GM12878 (cell line): ENCODE data around the gene ANKRD30B. TPM values are rescaled to one million over a fixed set of nuclear protein-coding genes. Genes with fewer than 3 reads are reported as not detected.
"Not testable (repeated sequence)": the region's sequence is repeated elsewhere in the genome, so short reads cannot be mapped to it uniquely, and the experiment has no call there.

ENCODE experiments used
- ATAC-seq: fragments of 200-7000 bp; cut with Tn5 transposase; 3 replicates; pipeline ENCODE4 v1.9.1; 2020; ENCODE audit warnings: mild to moderate bottlenecking, moderate library complexity
- BruUV-seq: library from RNA; stranded (reverse); fragments of 400-500 nt; replicated peaks from 2 replicates; lab custom pipeline; 2021; lab: Mats Ljungman, UMichigan
- CTCF ChIA-PET: fragments of 300-600 bp; sonication (Branson Sonifier 250); formaldehyde crosslinking; extraction: SDS; loops from one replicate; lab custom pipeline; 2021; ENCODE audit warnings: inconsistent platforms; lab: Yijun Ruan, JAX
- POLR2A ChIA-PET: fragments of 350-600 bp; formaldehyde crosslinking; extraction: SDS; loops from one replicate; lab custom pipeline; 2021; ENCODE audit warnings: inconsistent platforms; lab: Charles Lee
- RAD21 ChIA-PET: fragments of 300-600 bp; sonication (Branson Sonifier 250); formaldehyde crosslinking; loops from one replicate; lab custom pipeline; 2023; ENCODE audit warnings: antibody characterized with exemption; ENCODE audit not compliant: unreplicated experiment; lab: Charles Lee
- SMC1A ChIA-PET: fragments of 300-600 bp; sonication (Branson Sonifier 250); formaldehyde crosslinking; loops from one replicate; lab custom pipeline; 2023; ENCODE audit not compliant: unreplicated experiment, uncharacterized antibody; lab: Charles Lee
- DNase-seq: peaks from one replicate; pipeline ENCODE4 v3.0.0-alpha.2; 2011; ENCODE audit warnings: low read depth, low spot score
- FAIRE-seq: peaks from 3 replicates; lab custom pipeline; 2011; peaks lifted over from hg19 to GRCh38; lab: Jason Lieb, UNC
- H2AFZ ChIP-seq: 2 replicates; pipeline ENCODE4 v1.6.0; 2011; ENCODE audit warnings: low read depth, low read length, control low read depth; ENCODE audit not compliant: control insufficient read depth
- H3K27ac ChIP-seq: 2 replicates; pipeline ENCODE4 v1.5.1; 2011; ENCODE audit warnings: control low read depth; ENCODE audit not compliant: control insufficient read depth, insufficient read depth
- H3K27me3 ChIP-seq, 2 experiments: replicated peaks in 1 of 2; 2 replicates each; pipeline versions ENCODE4 v1.6.0 to v1.6.1; 2011; ENCODE audit warnings: low read length in 1 of 2; ENCODE audit not compliant: control insufficient read depth in 2 of 2, insufficient read depth in 2 of 2
- H3K36me3 ChIP-seq, 2 experiments: 2 replicates each; pipeline ENCODE4 v1.5.1; 2011; ENCODE audit warnings: low read length in 1 of 2; ENCODE audit not compliant: control insufficient read depth in 2 of 2, insufficient read depth in 2 of 2
- H3K4me1 ChIP-seq: 2 replicates; pipeline ENCODE4 v1.6.1; 2011; ENCODE audit warnings: mild to moderate bottlenecking, low read length, moderate library complexity, mixed read lengths; ENCODE audit not compliant: control insufficient read depth, insufficient read depth
- H3K4me2 ChIP-seq: 2 replicates; pipeline ENCODE4 v1.6.0; 2011; ENCODE audit warnings: control low read depth; ENCODE audit not compliant: control insufficient read depth, insufficient read depth
- H3K4me3 ChIP-seq: fragments of 200-600 bp; sonication (generic); 2 replicates; pipeline ENCODE4 v1.5.1; 2016
- H3K79me2 ChIP-seq: 2 replicates; pipeline ENCODE4 v1.6.0; 2011; ENCODE audit warnings: low read length; ENCODE audit not compliant: control insufficient read depth, insufficient read depth
- H3K9ac ChIP-seq: 2 replicates; pipeline ENCODE4 v1.8.0; 2011; ENCODE audit warnings: low read length, control low read depth, mixed read lengths; ENCODE audit not compliant: control insufficient read depth, insufficient read depth
- H3K9me3 ChIP-seq: replicated peaks from 3 replicates; pipeline ENCODE4 v1.5.1; 2011; ENCODE audit warnings: mild to moderate bottlenecking, low read length; ENCODE audit not compliant: control insufficient read depth, insufficient read depth
- H4K20me1 ChIP-seq: 2 replicates; pipeline ENCODE4 v1.6.0; 2011; ENCODE audit not compliant: control insufficient read depth, insufficient read depth
- RELA ChIP-seq: fragments of 450-650 bp; IDR thresholded peaks from 2 replicates; pipeline ENCODE4 v1.8.0; 2014; ENCODE audit warnings: borderline replicate concordance; ENCODE audit not compliant: partially characterized antibody
- WGBS: methylation state at CpG from one replicate; pipeline ENCODE4 v1.1.6; 2016; ENCODE audit warnings: low lambda C conversion rate; ENCODE audit not compliant: insufficient replicate concordance, insufficient coverage; ENCODE audit errors: missing lambda C conversion rate; 5-methylcytosine and 5-hydroxymethylcytosine counted together
- in situ Hi-C: fragments of 300-500 bp; cut with MboI; formaldehyde crosslinking; loops from 9 replicates; pipeline ENCODE4 v1.14.3; 2018; ENCODE audit warnings: mixed read lengths
- intact Hi-C: fragments of 100-400 bp; cut with micrococcal nuclease; formaldehyde crosslinking; loops from one replicate; pipeline ENCODE4 v1.14.2; 2022; ENCODE audit not compliant: unreplicated experiment
- polyA plus RNA-seq, 11 experiments: library from polyadenylated mRNA; depleted of rRNA in 4 of 11; unstranded in 6 of 11; stranded (reverse) in 5 of 11; fragments of >200 nt; fragmentation: Nextera tagmentation in 4 of 11; fragmentation: Illumina TruSeq in 1 of 11; extraction: Ambion mirVana in 4 of 11; extraction: Trizol in 1 of 11; gene quantifications; 1 replicate in 1 of 11; 2 replicates in 10 of 11; pipeline versions ENCODE4 v1.2.1 to v1.2.3, GENCODE V29; 2011 to 2016; ENCODE audit warnings: inconsistent platforms in 2 of 11, missing spikeins in 2 of 11, low read depth in 1 of 11
- total RNA-seq, 4 experiments: library from RNA; depleted of rRNA in 3 of 4; stranded (reverse); fragments of >200 nt in 3 of 4; fragmentation: Illumina TruSeq in 1 of 4; extraction: Trizol in 1 of 4; gene quantifications; 2 replicates each; pipeline versions ENCODE4 v1.2.1 to v1.2.3, GENCODE V29; 2013 to 2021
- TF ChIP-seq, protein P1 (sequence below): fragments of 450-650 bp; IDR thresholded peaks from 2 replicates; pipeline ENCODE4 v1.6.1; 2017; ENCODE audit warnings: borderline replicate concordance
- TF ChIP-seq, protein P2 (sequence below): IDR thresholded peaks from 2 replicates; pipeline ENCODE4 v1.6.1; 2011; ENCODE audit warnings: borderline replicate concordance, low read depth, mild to moderate bottlenecking, moderate library complexity, low read length; ENCODE audit not compliant: insufficient read depth, poor library complexity, severe bottlenecking

The ANKRD30B gene
- total and polyA plus RNA-seq, 10 of the 15 experiments (the other 5 are each of a cell fraction or from before 2014, with no cell fraction given), result not detected

DNA sequence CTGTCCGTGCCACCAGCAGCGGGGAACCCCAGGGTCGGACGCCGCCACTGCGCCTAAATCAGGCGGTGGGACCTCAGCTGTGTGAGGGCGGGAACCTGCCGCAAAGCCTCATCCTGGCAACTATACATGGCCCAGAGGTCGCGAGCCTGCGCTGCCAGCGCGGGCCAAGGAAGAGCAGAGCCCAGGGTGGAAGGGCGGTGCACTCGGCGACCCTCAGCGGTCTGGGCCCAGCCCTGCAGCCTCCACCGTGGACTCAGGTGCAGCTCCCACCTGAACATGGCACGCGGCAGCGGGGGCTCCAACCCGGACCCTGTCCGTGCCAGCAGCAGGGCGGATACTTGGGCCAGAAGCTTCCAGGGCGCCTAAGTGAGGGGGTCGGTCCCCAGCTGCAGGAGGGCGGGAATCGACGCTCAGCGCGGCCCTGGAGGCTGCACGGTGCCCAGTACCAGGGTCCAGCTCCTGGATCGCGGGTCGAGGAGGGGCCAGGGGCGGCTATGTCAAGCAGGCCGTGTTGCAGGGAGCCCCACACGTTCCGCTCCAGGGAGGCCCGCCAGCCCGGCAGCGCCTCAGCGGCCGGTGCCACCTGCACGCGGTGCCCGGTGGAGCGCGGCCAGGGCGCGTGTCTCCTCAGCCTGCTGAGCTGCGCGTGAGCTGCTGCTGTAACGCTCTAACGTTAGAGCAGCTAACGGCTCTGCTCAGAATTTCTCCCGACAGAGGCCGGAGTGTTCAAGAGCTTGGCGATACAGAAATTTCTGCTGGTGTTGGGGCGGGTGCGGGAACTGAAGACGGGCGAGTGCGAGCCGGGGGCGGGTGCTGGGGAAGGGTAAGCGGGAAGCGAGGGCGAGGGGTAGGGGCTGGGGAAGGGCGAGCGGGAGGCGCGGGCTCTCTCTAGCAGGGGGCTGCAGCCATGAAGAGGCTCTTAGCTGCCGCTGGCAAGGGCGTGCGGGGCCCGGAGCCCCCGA is at the start of gene ANKRD30B (continued):
- TF ChIP-seq, protein P1, sequence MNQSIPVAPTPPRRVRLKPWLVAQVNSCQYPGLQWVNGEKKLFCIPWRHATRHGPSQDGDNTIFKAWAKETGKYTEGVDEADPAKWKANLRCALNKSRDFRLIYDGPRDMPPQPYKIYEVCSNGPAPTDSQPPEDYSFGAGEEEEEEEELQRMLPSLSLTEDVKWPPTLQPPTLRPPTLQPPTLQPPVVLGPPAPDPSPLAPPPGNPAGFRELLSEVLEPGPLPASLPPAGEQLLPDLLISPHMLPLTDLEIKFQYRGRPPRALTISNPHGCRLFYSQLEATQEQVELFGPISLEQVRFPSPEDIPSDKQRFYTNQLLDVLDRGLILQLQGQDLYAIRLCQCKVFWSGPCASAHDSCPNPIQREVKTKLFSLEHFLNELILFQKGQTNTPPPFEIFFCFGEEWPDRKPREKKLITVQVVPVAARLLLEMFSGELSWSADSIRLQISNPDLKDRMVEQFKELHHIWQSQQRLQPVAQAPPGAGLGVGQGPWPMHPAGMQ, result no peak
- TF ChIP-seq, protein P2, sequence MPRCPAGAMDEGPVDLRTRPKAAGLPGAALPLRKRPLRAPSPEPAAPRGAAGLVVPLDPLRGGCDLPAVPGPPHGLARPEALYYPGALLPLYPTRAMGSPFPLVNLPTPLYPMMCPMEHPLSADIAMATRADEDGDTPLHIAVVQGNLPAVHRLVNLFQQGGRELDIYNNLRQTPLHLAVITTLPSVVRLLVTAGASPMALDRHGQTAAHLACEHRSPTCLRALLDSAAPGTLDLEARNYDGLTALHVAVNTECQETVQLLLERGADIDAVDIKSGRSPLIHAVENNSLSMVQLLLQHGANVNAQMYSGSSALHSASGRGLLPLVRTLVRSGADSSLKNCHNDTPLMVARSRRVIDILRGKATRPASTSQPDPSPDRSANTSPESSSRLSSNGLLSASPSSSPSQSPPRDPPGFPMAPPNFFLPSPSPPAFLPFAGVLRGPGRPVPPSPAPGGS, result no peak
- TF ChIP-seq RELA, result no peak

DNA sequence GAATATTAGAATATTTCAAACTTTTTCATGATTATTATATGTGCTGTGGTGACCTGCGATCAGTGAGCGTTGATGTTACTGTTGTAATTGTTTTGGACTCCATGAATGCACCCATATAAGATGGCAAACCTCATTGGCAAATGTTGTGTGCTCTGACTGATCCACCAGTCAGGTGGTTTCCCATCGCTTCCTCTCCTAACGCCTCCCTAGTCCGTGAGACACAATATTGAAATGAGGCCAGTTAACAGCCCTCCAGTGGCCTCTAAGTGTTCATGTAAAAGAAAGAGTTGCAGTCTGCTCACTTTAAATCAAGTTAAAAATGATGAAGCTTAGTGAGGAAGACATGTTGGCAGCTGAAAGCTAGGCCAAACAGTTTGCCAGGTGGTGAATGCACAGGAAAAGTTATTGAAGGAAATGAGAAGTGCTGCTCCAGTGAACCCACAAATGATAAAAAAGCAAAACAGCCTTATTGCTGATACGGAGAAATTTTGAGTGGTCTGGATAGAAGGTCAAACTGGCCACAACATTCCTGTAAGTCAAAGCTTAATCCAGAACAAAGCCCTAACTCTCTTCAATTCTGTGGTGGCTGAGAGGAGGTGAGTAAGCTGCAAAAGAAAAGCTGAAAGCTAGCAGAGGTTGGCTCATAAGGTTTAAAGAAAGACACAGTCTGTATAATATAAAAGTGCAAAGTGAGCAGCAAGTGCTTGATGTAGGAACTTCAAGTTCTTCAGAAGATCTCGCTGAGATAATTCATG is 46.5 kb upstream of the ANKRD30B start:
- POLR2A ChIA-PET, in situ Hi-C loops, ATAC-seq, H3K27ac ChIP-seq, H2AFZ ChIP-seq, H3K27me3 ChIP-seq, H3K4me1 ChIP-seq, H3K9me3 ChIP-seq, H3K79me2 ChIP-seq, FAIRE-seq, DNase-seq, H3K9ac ChIP-seq, SMC1A ChIA-PET, CTCF ChIA-PET, H4K20me1 ChIP-seq, H3K36me3 ChIP-seq, BruUV-seq, H3K4me2 ChIP-seq, H3K4me3 ChIP-seq, RAD21 ChIA-PET, intact Hi-C loops: not testable (repeated sequence)
- WGBS, result 15% methylated on average over 7 of the region's 7 CpGs

DNA sequence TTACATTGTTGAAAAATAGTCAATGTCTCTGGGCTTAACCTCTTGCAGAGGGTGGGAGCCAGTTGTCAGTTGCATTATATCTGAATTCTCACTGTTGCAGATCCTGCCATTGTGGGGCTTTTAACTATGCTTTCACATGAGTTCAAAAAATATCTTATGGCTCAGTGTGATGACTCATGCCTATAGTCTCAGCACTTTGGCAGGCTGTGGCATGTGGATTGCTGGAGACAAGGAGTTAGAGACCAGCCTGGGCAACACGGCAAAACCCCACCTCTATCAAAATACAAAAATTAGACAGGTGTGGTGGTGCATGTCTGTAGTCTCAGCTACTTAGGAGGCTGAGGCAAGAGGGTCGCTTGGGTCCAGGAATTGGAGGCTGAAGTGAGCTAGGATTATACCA is 38.2 kb upstream of the ANKRD30B start:
- ATAC-seq, H3K36me3 ChIP-seq, H3K4me2 ChIP-seq, BruUV-seq, H3K27me3 ChIP-seq, H3K4me3 ChIP-seq, H3K4me1 ChIP-seq, RAD21 ChIA-PET, H4K20me1 ChIP-seq, H3K9me3 ChIP-seq, CTCF ChIA-PET, H3K27ac ChIP-seq, SMC1A ChIA-PET, H3K79me2 ChIP-seq, DNase-seq, intact Hi-C loops, in situ Hi-C loops, FAIRE-seq, H3K9ac ChIP-seq, H2AFZ ChIP-seq, POLR2A ChIA-PET: not testable (repeated sequence)
- 14% methylated on average over 2 of the region's 2 CpGs for WGBS
